ENCODE results near the gene TTBK2.
A peak's percentile ranks its signal among the peaks of the same experiment; 100 is the strongest.

The TTBK2 gene

GRCh38 chr15:42723068-42723467, 197.5 kb downstream of the TTBK2 start:
- DNase-seq: no peak

- no peak for DNase-seq
Measured at GRCh38 chr15:42721916-42722315, 198.7 kb downstream of the TTBK2 start.

GRCh38 chr15:42721016-42721415, 199.6 kb downstream of the TTBK2 start:
- DNase-seq: no peak

- no peak for DNase-seq
Measured at GRCh38 chr15:42720071-42720470, 200.5 kb downstream of the TTBK2 start.

- DNase-seq: no peak
Measured at GRCh38 chr15:42719043-42719442, 201.5 kb downstream of the TTBK2 start.

- no peak for DNase-seq
Measured at GRCh38 chr15:42716626-42717025, 204.0 kb downstream of the TTBK2 start.

GRCh38 chr15:42716125-42716524, 204.5 kb downstream of the TTBK2 start:
- DNase-seq: no peak

- no peak for DNase-seq
Measured at GRCh38 chr15:42712584-42712983, 208.0 kb downstream of the TTBK2 start.

GRCh38 chr15:42711746-42712145, 208.8 kb downstream of the TTBK2 start:
- no peak for DNase-seq

- no peak for DNase-seq
Measured at GRCh38 chr15:42710662-42711061, 209.9 kb downstream of the TTBK2 start.

- no peak for DNase-seq
Measured at GRCh38 chr15:42707873-42708544, 212.6 kb downstream of the TTBK2 start.

- no peak for DNase-seq
Measured at GRCh38 chr15:42707068-42707467, 213.5 kb downstream of the TTBK2 start.

GRCh38 chr15:42705336-42705735, 215.2 kb downstream of the TTBK2 start:
- no peak for DNase-seq

- DNase-seq: peak; percentile 7
Measured at GRCh38 chr15:42704492-42704926, 216.1 kb downstream of the TTBK2 start.

GRCh38 chr15:42696626-42697025, 224.0 kb downstream of the TTBK2 start:
- DNase-seq: no peak

GRCh38 chr15:42695527-42696071, 225.0 kb downstream of the TTBK2 start:
- no peak for DNase-seq

GRCh38 chr15:42694398-42694797, 226.2 kb downstream of the TTBK2 start:
- DNase-seq: no peak

GRCh38 chr15:42693942-42694341, 226.6 kb downstream of the TTBK2 start:
- DNase-seq: no peak

- no peak for DNase-seq
Measured at GRCh38 chr15:42693496-42693895, 227.1 kb downstream of the TTBK2 start.

- DNase-seq: no peak
Measured at GRCh38 chr15:42692997-42693396, 227.6 kb downstream of the TTBK2 start.

- no peak for DNase-seq
Measured at GRCh38 chr15:42692536-42692935, 228.0 kb downstream of the TTBK2 start.

GRCh38 chr15:42691770-42692169, 228.8 kb downstream of the TTBK2 start:
- no peak for DNase-seq

GRCh38 chr15:42691308-42691707, 229.3 kb downstream of the TTBK2 start:
- no peak for DNase-seq

Measured in SHP77 treated with DMSO at 0.1 percent for 48 hours (cell line).